Stimulated activated CD8-positive, alpha-beta memory T cell treated with anti-CD3 and anti-CD28 coated beads, Interleukin-2, amount 100 ng/mL, for 48 hours (primary cell): ENCODE data around the gene CACHD1.

Source experiments
- DNase-seq, 2 donors: peaks; one replicate each; pipeline ENCODE4 v3.0.0-alpha.2; 2020; ENCODE audit warnings: low read depth in 2 of 2

CACHD1 gene

GRCh38 chr1:64469977-64470664 lies at the start of gene CACHD1:
TSS of gene CACHD1 (plus strand) at chr1:64470129. CDS start at chr1:64470745, 616 bp downstream.
- peak; percentile 60 to 66 for DNase-seq

- DNase-seq: no peak
Measured at GRCh38 chr1:64421377-64421776, 48.6 kb upstream of the CACHD1 start.

- DNase-seq: no peak
Measured at GRCh38 chr1:64423526-64423925, 46.4 kb upstream of the CACHD1 start.

GRCh38 chr1:64424412-64424811 lies 45.5 kb upstream of the CACHD1 start:
- no peak for DNase-seq

GRCh38 chr1:64425521-64425920 lies 44.4 kb upstream of the CACHD1 start:
- no peak for DNase-seq

- no peak for DNase-seq
Measured at GRCh38 chr1:64426681-64427080, 43.2 kb upstream of the CACHD1 start.

GRCh38 chr1:64427879-64428278 lies 42.0 kb upstream of the CACHD1 start:
- no peak for DNase-seq

GRCh38 chr1:64433308-64433707 lies 36.6 kb upstream of the CACHD1 start:
- no peak for DNase-seq

GRCh38 chr1:64433747-64434146 lies 36.2 kb upstream of the CACHD1 start:
- no peak for DNase-seq

GRCh38 chr1:64435000-64435399 lies 34.9 kb upstream of the CACHD1 start:
- DNase-seq: no peak

- no peak for DNase-seq
Measured at GRCh38 chr1:64437453-64437852, 32.5 kb upstream of the CACHD1 start.

GRCh38 chr1:64440183-64440826 lies 29.6 kb upstream of the CACHD1 start:
- DNase-seq: no peak

- DNase-seq: no peak
Measured at GRCh38 chr1:64451440-64451839, 18.5 kb upstream of the CACHD1 start.

GRCh38 chr1:64453688-64454087 lies 16.2 kb upstream of the CACHD1 start:
- no peak for DNase-seq

- DNase-seq: no peak
Measured at GRCh38 chr1:64458915-64459314, 11.0 kb upstream of the CACHD1 start.

- DNase-seq: no peak
Measured at GRCh38 chr1:64459743-64460142, 10.2 kb upstream of the CACHD1 start.

GRCh38 chr1:64466033-64466432 lies 3.9 kb upstream of the CACHD1 start:
- DNase-seq: no peak

GRCh38 chr1:64469116-64469976 lies 583 bp upstream of the CACHD1 start:
- no peak for DNase-seq

GRCh38 chr1:64470665-64471217 lies 812 bp downstream of the CACHD1 start:
- peak in 1 of 2 donors; percentile 4 for DNase-seq

- DNase-seq: peak in 1 of 2 donors; percentile 6
Measured at GRCh38 chr1:64471218-64472039, 1.5 kb downstream of the CACHD1 start.

- no peak for DNase-seq
Measured at GRCh38 chr1:64472040-64472376, 2.1 kb downstream of the CACHD1 start.
